Endothelial cell of umbilical vein (primary cell): Measurements from ENCODE around the gene FAM32A. TPM values are rescaled to one million over a fixed set of nuclear protein-coding genes. Genes with fewer than 3 reads are reported as not detected.

Source experiments
- BruUV-seq: library from RNA; stranded (reverse); fragments of 400-500 nt; replicated peaks from 2 replicates; lab custom pipeline; 2021; lab: Mats Ljungman, UMichigan
- CTCF ChIA-PET: fragments of 300-600, 350-600 bp; sonication (Branson Sonifier 250); formaldehyde crosslinking; loops from one replicate; lab custom pipeline; 2021; ENCODE audit warnings: antibody characterized with exemption, inconsistent platforms; lab: Charles Lee
- POLR2A ChIA-PET: fragments of 300-600, 350-600 bp; sonication (Branson Sonifier 250); formaldehyde crosslinking; loops from one replicate; lab custom pipeline; 2021; ENCODE audit warnings: antibody characterized with exemption, inconsistent platforms; lab: Charles Lee
- DNase-seq: peaks from one replicate; pipeline ENCODE4 v3.0.0-alpha.2; 2011; ENCODE audit warnings: low read depth, low spot score
- FAIRE-seq: peaks from 2 replicates; lab custom pipeline; 2011; peaks lifted over from hg19 to GRCh38; lab: Jason Lieb, UNC
- H2AFZ ChIP-seq: 2 replicates; pipeline ENCODE4 v1.6.0; 2012; ENCODE audit warnings: low read depth, low read length, control low read depth, inconsistent platforms
- H3K27ac ChIP-seq: 2 replicates; pipeline ENCODE4 v1.5.1; 2011; ENCODE audit warnings: low read depth, mild to moderate bottlenecking, control low read depth, low read length, moderate library complexity; ENCODE audit not compliant: insufficient read depth
- H3K27me3 ChIP-seq, 2 experiments: 2 replicates each; pipeline versions ENCODE4 v1.6.0 to v1.6.1; 2011; ENCODE audit warnings: low read length in 2 of 2, mixed read lengths in 1 of 2; ENCODE audit not compliant: control insufficient read depth in 2 of 2, insufficient read depth in 2 of 2
- H3K36me3 ChIP-seq, 2 experiments: 2 replicates in 1 of 2; 3 replicates in 1 of 2; pipeline ENCODE4 v1.5.1; 2011; ENCODE audit warnings: low read length in 2 of 2, mild to moderate bottlenecking in 1 of 2, moderate library complexity in 1 of 2; ENCODE audit not compliant: control insufficient read depth in 2 of 2, insufficient read depth in 2 of 2; ENCODE audit errors: extremely low read depth in 1 of 2
- H3K4me1 ChIP-seq: 3 replicates; pipeline ENCODE4 v1.5.1; 2011; ENCODE audit warnings: mild to moderate bottlenecking, low read length; ENCODE audit not compliant: control insufficient read depth, insufficient read depth; ENCODE audit errors: extremely low read depth
- H3K4me2 ChIP-seq: 2 replicates; pipeline ENCODE4 v1.6.1; 2011; ENCODE audit warnings: low read length, control low read depth, mixed read lengths; ENCODE audit not compliant: insufficient read depth
- H3K4me3 ChIP-seq, 3 experiments: fragments of 200-600 bp in 1 of 3; sonication (generic), shearing (Covaris generic) in 1 of 3; replicated peaks in 1 of 3; 2 replicates each; pipeline ENCODE4 v1.5.1; 2011 to 2016; ENCODE audit warnings: control low read depth in 3 of 3, low read length in 3 of 3, mild to moderate bottlenecking in 2 of 3, inconsistent platforms in 1 of 3, low read depth in 1 of 3, moderate library complexity in 1 of 3; ENCODE audit not compliant: insufficient read depth in 1 of 3
- H3K79me2 ChIP-seq: 2 replicates; pipeline ENCODE4 v1.6.0; 2012; ENCODE audit warnings: low read length, inconsistent platforms; ENCODE audit not compliant: control insufficient read depth, insufficient read depth
- H3K9ac ChIP-seq: replicated peaks from 2 replicates; pipeline ENCODE3; 2011; ENCODE audit warnings: low read length, control low read depth; ENCODE audit not compliant: insufficient read depth; ENCODE audit errors: extremely low read depth
- H3K9me1 ChIP-seq: replicated peaks from 3 replicates; pipeline ENCODE4 v1.6.0; 2011; ENCODE audit warnings: mild to moderate bottlenecking, low read length; ENCODE audit not compliant: control insufficient read depth, insufficient read depth; ENCODE audit errors: extremely low read depth
- H3K9me3 ChIP-seq: replicated peaks from 2 replicates; pipeline ENCODE4 v1.5.1; 2012; ENCODE audit warnings: low read length, inconsistent platforms; ENCODE audit not compliant: control insufficient read depth, insufficient read depth
- H4K20me1 ChIP-seq: replicated peaks from 2 replicates; pipeline ENCODE3; 2011; ENCODE audit warnings: mild to moderate bottlenecking, low read length; ENCODE audit not compliant: control insufficient read depth, insufficient read depth; ENCODE audit errors: extremely low read depth
- CTCF ChIP-seq, 2 donors: IDR thresholded peaks; 1 replicate in 1 of 2; 2 replicates in 1 of 2; pipeline ENCODE4 v1.5.1; 2011; ENCODE audit warnings: low read length in 2 of 2, mild to moderate bottlenecking in 2 of 2, moderate library complexity in 2 of 2, control low read depth in 1 of 2, inconsistent platforms in 1 of 2, low read depth in 1 of 2; ENCODE audit not compliant: insufficient read depth in 1 of 2; ENCODE audit errors: extremely low read depth in 1 of 2
- EZH2 ChIP-seq: IDR thresholded peaks from 2 replicates; pipeline ENCODE4 v1.6.1; 2012; ENCODE audit warnings: borderline replicate concordance, low read depth, mild to moderate bottlenecking, moderate library complexity, low read length, inconsistent platforms; ENCODE audit not compliant: severe bottlenecking
- FOS ChIP-seq: IDR thresholded peaks from 2 replicates; pipeline ENCODE4 v1.6.1; 2011; ENCODE audit warnings: mild to moderate bottlenecking, low read length, moderate library complexity, borderline replicate concordance; ENCODE audit not compliant: insufficient read depth
- GATA2 ChIP-seq: IDR thresholded peaks from 2 replicates; pipeline ENCODE4 v1.7.0; 2011; ENCODE audit warnings: low read depth, mild to moderate bottlenecking, moderate library complexity, mixed read lengths, low read length; ENCODE audit not compliant: insufficient read length, insufficient read depth
- MAX ChIP-seq: IDR thresholded peaks from 2 replicates; pipeline ENCODE4 v1.6.1; 2011; ENCODE audit not compliant: insufficient read depth, insufficient read length
- POLR2AphosphoS5 ChIP-seq: IDR thresholded peaks from 2 replicates; pipeline ENCODE4 v1.6.1; 2012; ENCODE audit warnings: low read depth, mild to moderate bottlenecking, control low read depth, low read length, moderate library complexity; ENCODE audit not compliant: insufficient read depth
- dilution Hi-C: fragments of 300-500 bp; cut with MboI; formaldehyde crosslinking; loops from one replicate; pipeline ENCODE4 v1.15.0; 2019; ENCODE audit warnings: low sequenced_read_pairs; ENCODE audit not compliant: extremely low pct_ligation_motif_present
- intact Hi-C: fragments of 100-400 bp; cut with micrococcal nuclease; formaldehyde crosslinking; loops from one replicate; pipeline ENCODE4 v1.10.0; 2022
- polyA plus RNA-seq, 4 experiments: library from polyadenylated mRNA; depleted of rRNA in 3 of 4; stranded (reverse) in 3 of 4; unstranded in 1 of 4; fragments of >200 nt; gene quantifications; 2 replicates each; pipeline versions ENCODE4 v1.2.1 to v1.2.3, GENCODE V29; 2011 to 2012; ENCODE audit warnings: missing spikeins in 1 of 4
- total RNA-seq: library from RNA; stranded (reverse); gene quantifications from 2 replicates; pipeline ENCODE4 v1.2.3, GENCODE V29; 2021

Gene FAM32A
- total and polyA plus RNA-seq, 2 donors (not counting 3 experiments of a cell fraction or from before 2014, with no cell fraction given): 82.8 to 130 TPM

DNA sequence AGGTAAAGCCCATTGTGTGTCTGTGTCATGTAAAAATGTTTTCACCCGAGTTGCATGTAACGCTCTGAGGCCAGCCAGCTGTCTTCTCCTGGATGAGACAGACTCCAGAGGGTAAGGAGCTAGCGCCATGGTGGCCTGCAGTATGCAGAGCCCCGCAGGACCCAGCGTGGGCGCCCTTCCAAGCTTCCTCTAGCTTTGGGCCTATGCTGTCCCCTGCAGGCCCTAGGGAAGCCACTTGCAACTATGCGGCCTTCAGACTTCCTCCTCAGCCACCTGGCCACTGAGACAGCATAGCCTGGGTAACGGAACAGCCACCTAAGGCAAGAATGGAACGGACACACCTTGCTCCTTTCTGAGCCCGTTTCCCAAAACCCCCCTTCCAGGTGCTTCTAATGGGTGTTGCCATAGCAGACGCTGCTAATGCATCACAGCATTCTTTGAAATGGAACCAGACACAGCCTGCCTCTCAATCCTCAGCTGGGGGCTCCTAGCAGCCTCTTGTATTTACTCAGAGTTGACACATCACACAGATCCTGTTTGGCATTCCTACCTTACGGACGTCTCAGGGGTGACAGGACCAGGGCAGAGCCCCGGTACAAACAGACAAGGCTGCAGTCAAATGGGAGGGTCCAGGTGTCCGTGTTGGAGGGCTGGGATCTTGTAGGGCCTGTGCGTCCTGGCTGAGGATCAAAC is 6.2 kb downstream of the FAM32A start:
- Histone ChIP-seq H3K4me3 (no peak overlapping the region), H3K4me2 (no peak overlapping the region), H3K9me1 (no peaks in the 10 kb centered on the region), H3K27ac (no peak overlapping the region), H3K79me2 (peaks cover 16% of the 10 kb centered on the region), H2AFZ (no peak overlapping the region), H3K9ac (no peak overlapping the region), H4K20me1 (no peaks in the 10 kb centered on the region), H3K36me3 (peaks cover 2 to 35% of the 10 kb centered on the region in 2 experiments), H3K4me1 (peaks cover 2% of the 10 kb centered on the region), H3K9me3 (no peaks in the 10 kb centered on the region), H3K27me3 (no peaks in the 10 kb centered on the region)
- FAIRE-seq: no peak
- dilution Hi-C loops: no loop called here
- POLR2A ChIA-PET: no interaction called here
- DNase-seq: no peak
- CTCF ChIA-PET: no interaction called here
- TF ChIP-seq MAX (no peak), GATA2 (no peak), CTCF (IDR thresholded peaks at IDR 0.05; ENCODE audit: extremely low read depth in 1 of 2, insufficient read depth in 1 of 2, low read depth in 1 of 2, low read length in 2 of 2) (no peak), POLR2AphosphoS5 (no peak), EZH2 (no peak), FOS (no peak)
- TSS peak; percentile 2 for BruUV-seq
- intact Hi-C loops: no loop called here
